Muscle layer of duodenum (tissue), 2 donors: ENCODE data around the gene FAM174B.

Source experiments
- H3K27ac ChIP-seq: one replicate; pipeline ENCODE4 v1.7.0; 2013; ENCODE audit warnings: mild to moderate bottlenecking, low read length
- H3K27me3 ChIP-seq: one replicate; pipeline ENCODE4 v1.7.0; 2013; ENCODE audit warnings: low read depth, mild to moderate bottlenecking, control low read depth, low read length
- H3K36me3 ChIP-seq, 2 donors: one replicate each; pipeline ENCODE4 v1.7.0; 2013; ENCODE audit warnings: low read length in 2 of 2, control low read depth in 1 of 2, mild to moderate bottlenecking in 1 of 2; ENCODE audit not compliant: insufficient read depth in 2 of 2, control insufficient read depth in 1 of 2
- H3K4me1 ChIP-seq, 2 donors: one replicate each; pipeline ENCODE4 v1.7.0; 2013; ENCODE audit warnings: low read length in 2 of 2, mild to moderate bottlenecking in 2 of 2, control low read depth in 1 of 2, moderate library complexity in 1 of 2; ENCODE audit not compliant: insufficient read depth in 2 of 2, control insufficient read depth in 1 of 2
- H3K4me3 ChIP-seq, 2 donors: one replicate each; pipeline ENCODE4 v1.7.0; 2013; ENCODE audit warnings: low read length in 2 of 2, low read depth in 1 of 2, mild to moderate bottlenecking in 1 of 2
- H3K9me3 ChIP-seq, 2 donors: one replicate each; pipeline ENCODE4 v1.7.0; 2013; ENCODE audit warnings: low read length in 2 of 2, control low read depth in 1 of 2, mild to moderate bottlenecking in 1 of 2; ENCODE audit not compliant: control insufficient read depth in 1 of 2
- donor health status: healthy.

Gene FAM174B

DNA sequence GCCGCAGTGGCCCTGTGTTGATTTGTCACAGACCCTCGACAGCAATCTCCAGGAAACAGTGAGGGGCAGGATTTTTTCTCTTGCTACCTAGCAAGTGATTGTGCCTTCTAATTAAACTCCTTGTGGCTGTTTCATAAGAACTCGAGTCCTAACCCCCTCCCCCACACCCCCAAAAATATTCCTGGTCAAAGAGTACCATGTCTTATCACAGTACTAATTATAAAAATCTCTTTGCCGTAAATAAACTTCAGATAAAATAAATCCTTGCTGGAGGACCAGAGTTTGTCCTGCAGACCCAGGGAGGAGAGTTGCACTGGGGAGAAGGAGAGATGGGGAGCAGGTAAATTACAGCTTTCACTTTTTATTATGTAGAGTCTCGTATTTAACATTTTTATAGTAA is 64.3 kb downstream of the FAM174B start:
- Histone ChIP-seq H3K4me3 (no peak overlapping the region), H3K9me3 (no peaks in the 10 kb centered on the region), H3K27me3 (no peaks in the 10 kb centered on the region), H3K4me1 (no peaks in the 10 kb centered on the region), H3K36me3 (no peaks in the 10 kb centered on the region), H3K27ac (no peak overlapping the region)

DNA sequence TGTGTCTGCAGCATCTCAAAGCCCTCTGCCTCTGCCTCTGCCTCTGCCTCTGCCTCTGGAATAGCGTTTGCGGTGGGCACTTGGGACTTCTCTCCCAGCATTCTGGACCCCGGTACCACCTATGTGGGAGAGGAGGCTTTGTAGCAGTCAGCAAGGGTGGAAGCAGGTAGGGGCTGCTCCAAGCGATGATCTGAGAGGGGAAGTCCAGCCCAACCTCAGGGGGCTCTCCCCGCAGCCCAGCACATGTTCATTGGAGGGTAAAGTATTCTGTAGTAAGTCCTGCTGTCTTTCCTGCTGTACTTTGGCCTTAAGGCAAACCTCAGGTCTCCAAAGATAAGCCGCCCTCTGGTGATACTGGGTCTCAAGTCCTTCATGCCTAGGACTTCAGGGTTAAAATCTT is 68.6 kb downstream of the FAM174B start:
- Histone ChIP-seq H3K36me3 (no peaks in the 10 kb centered on the region), H3K9me3 (no peaks in the 10 kb centered on the region), H3K4me1 (no peaks in the 10 kb centered on the region), H3K27ac (no peak overlapping the region), H3K4me3 (no peak overlapping the region), H3K27me3 (no peaks in the 10 kb centered on the region)

DNA sequence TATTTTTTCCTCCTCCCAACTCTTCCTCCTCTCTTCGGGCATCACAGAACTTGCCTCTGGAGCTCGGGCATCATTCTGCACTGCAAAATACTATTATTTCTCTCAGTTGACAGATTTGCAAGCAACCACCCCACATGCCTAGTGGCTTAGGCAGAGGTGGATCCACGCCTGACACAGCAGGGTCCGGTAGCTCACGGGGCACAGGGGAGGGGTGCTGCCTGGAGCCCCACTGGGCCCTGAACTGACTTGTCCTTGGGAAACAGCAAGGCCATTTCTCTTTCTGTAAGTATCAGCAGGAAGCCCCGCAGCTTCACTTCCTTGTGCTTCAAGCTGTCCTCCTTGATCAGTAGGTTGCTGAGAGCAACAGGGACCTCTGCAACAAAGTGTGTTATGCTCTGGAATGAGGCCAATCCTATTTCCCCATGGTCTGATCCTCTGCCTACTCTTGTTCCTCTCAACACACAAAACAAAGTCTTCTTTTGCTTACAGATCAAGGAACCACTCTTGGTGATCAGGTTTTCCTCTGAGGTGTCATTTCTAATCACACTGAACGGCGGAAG is 69.1 kb downstream of the FAM174B start:
- H3K36me3 ChIP-seq = no peaks in the 10 kb centered on the region
- H3K27me3 ChIP-seq = no peaks in the 10 kb centered on the region
- no peak overlapping the region for H3K27ac ChIP-seq
- no peaks in the 10 kb centered on the region for H3K9me3 ChIP-seq
- H3K4me3 ChIP-seq = no peak overlapping the region
- no peaks in the 10 kb centered on the region for H3K4me1 ChIP-seq

DNA sequence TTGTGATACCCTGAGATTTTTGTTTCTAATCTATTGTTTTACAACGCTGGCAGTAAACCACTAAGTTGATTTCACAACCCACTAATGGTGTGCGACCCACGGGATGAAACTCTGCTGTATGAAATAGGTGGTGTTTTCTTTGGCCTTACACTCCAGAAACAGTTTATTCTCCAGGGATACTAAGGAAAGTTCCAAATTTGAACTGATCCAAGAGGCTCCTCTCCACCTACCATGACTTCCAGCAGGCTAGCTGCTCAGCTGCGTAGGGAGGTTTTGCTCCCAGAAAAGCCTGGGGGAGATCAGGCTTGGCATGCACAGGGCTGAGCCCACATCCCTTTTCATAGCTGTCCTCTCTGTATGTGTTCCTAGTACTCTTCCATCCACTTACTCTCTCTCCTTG is 71.5 kb downstream of the FAM174B start:
- Histone ChIP-seq H3K27me3 (no peaks in the 10 kb centered on the region), H3K4me1 (no peaks in the 10 kb centered on the region), H3K4me3 (no peak overlapping the region), H3K36me3 (no peaks in the 10 kb centered on the region), H3K9me3 (no peaks in the 10 kb centered on the region), H3K27ac (no peak overlapping the region)

DNA sequence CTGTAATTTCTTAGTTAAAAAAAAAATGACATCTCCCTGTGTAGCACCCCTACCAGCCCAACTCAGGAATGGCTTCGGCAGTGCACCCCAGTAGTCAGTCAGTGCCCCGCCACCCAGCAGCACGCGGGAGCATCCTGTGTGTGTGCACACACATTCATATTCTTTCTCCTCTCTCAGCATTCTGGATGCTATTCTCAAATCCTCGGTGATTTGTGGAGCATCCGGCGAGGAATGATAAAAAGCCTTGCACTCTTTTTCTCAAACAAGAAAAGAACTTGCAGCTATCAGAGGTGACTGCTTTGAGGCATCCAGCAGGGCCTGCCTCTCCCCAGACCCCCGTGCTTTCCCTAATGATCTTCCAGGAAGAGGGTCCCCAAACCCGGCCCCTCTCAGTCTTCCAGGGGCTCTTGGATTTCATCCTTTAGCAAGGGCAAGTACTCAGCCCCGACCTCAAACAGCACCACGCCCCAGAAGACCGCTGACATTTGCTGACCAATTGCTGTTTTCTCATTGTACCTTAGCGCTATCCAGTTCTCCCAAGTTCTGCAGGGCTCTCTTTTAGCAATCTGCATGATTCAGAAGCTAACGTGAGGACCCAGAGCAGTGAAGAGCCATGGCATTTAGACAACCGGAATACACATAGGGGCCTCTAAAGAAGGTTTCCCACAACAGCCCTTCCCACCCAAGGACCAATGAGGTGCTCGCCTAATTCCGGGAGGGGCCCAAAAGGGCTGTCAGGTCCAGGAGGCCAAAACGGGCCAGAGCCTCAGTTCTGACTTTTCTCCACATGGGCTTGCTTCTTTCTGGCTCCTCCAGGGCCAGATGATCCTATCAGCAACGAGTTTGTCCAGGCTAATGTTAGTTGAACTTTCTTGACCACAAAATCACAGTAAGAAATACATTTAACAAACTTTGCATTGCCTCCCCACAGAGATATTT is 72.2 kb downstream of the FAM174B start:
- no peaks in the 10 kb centered on the region for H3K4me1 ChIP-seq

DNA sequence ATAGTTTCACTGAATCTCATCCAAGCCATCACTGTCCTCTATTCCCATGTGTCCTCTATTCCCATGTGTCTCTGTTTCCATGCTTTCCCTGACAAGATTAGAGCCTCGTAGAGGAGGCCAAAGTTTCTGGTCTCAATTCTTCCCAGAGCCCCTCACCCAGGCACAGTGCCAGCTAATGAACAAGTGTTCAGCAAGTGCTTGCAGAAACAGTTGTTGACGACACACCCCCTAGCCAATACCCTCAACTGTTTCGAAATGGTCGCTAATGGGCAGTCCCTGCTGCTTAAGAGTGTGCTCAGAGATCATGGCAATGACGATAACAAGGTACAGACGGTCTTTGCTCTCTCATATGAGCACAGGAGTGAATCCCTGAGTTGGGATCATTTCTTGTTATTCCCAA is 73.4 kb downstream of the FAM174B start:
- no peak overlapping the region for H3K27ac ChIP-seq
- H3K27me3 ChIP-seq = no peaks in the 10 kb centered on the region
- no peaks in the 10 kb centered on the region for H3K4me1 ChIP-seq
- H3K4me3 ChIP-seq = no peak overlapping the region
- no peaks in the 10 kb centered on the region for H3K36me3 ChIP-seq
- H3K9me3 ChIP-seq = no peaks in the 10 kb centered on the region

More for the DNA sequence above, 72.2 kb downstream of the FAM174B start:
- no peak overlapping the region for H3K27ac ChIP-seq
- no peaks in the 10 kb centered on the region for H3K36me3 ChIP-seq
- H3K9me3 ChIP-seq = no peaks in the 10 kb centered on the region
- no peaks in the 10 kb centered on the region for H3K27me3 ChIP-seq
- no peak overlapping the region for H3K4me3 ChIP-seq

DNA sequence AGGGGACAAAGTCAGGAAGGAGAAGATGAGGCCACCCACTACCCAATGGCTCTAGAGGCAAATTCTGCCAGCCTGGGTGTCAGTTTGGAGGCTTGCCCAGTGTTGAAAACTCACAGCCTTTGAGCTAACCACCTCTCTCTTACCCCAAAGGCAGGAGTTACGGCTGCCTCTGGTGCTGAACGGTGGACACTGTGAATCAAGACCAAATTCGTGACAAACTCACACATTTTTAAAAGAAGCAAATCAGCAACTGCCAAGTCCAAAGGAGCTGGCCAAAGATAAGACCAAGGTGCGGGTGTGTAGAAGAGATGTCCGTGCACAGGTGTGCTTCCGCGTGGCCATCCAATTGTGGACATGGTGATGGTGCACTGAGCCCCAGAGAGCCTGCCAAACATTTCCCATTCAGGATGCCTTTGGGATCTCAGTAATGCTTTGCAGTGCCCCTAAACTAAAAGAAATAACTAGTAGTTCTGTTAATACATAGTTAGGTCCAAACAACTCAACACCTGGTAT is 74.6 kb downstream of the FAM174B start:
- Histone ChIP-seq H3K4me3 (no peak overlapping the region), H3K27me3 (no peaks in the 10 kb centered on the region), H3K36me3 (no peaks in the 10 kb centered on the region), H3K27ac (no peak overlapping the region), H3K4me1 (no peaks in the 10 kb centered on the region), H3K9me3 (no peaks in the 10 kb centered on the region)

DNA sequence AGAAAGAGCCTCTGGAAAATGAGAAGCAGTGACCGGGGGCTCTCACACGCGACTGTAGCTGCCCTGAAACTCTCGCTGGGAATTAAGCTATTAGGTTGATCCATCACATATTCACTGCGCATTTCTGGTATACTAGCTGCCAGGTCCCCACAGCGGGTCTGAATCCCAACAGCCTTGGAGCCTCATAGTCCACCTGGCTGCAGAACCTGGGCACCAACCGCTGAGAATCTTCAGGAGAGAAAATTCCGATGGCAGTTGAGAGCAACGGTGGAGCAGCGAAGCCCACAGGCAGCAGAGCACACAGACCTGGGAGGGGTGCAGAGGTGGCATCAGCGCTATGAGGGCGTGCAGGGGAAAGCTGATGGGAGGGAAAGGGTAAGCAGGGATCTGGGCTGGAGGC is 75.1 kb downstream of the FAM174B start:
- Histone ChIP-seq H3K9me3 (no peaks in the 10 kb centered on the region), H3K36me3 (no peaks in the 10 kb centered on the region), H3K27me3 (no peaks in the 10 kb centered on the region), H3K4me3 (no peak overlapping the region), H3K27ac (no peak overlapping the region), H3K4me1 (no peaks in the 10 kb centered on the region)

DNA sequence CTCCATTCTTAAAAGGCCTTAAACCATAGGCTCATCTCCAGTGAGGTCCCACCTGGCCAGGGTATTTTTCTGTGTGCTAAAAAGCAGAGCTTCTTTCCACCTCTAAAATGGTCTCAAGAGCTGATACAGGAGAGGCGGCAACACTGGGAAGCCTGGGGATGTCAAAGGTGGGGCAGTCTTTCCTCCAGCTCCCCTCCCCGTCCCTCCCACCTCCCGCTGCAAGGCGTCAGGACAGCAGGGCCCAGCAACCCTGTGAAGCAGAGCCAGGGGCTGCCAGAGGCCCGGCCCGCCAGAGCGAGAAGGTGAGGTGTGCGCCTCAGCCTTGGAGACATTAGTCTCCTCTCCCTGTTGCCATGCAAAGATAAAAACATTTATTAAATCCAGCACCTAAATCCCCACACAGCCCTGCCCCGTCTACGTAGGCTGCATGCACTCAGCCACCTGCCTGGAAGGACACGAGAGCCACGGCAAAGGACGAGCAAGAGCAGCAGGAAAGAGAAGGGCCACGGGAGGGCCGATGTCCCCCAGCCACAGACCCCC is 75.6 kb downstream of the FAM174B start:
- Histone ChIP-seq H3K27ac (no peak overlapping the region), H3K9me3 (no peaks in the 10 kb centered on the region), H3K4me1 (no peaks in the 10 kb centered on the region), H3K36me3 (no peaks in the 10 kb centered on the region), H3K4me3 (no peak overlapping the region), H3K27me3 (no peaks in the 10 kb centered on the region)

DNA sequence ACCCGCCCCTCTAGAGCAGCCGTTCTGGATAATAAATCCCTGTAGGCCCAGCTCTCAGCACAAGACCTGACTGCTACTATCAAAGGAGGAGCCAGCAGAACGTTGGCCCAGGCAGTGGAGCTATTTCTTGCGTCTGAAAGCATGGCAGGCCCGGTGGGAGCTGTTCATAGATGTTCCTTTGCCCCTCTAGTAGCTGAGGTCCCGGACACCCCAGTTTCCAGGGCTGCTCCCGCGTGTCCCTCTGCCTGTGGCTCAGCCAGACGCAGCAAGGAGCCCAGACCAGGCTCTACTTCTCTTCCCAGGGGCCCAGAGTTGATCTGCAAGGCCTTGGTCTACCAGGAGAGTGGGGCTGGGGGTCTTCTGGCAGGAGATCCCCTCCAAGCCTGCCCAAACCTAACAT is 76.1 kb downstream of the FAM174B start:
- H3K4me1 ChIP-seq = no peaks in the 10 kb centered on the region
- H3K27ac ChIP-seq = no peak overlapping the region

DNA sequence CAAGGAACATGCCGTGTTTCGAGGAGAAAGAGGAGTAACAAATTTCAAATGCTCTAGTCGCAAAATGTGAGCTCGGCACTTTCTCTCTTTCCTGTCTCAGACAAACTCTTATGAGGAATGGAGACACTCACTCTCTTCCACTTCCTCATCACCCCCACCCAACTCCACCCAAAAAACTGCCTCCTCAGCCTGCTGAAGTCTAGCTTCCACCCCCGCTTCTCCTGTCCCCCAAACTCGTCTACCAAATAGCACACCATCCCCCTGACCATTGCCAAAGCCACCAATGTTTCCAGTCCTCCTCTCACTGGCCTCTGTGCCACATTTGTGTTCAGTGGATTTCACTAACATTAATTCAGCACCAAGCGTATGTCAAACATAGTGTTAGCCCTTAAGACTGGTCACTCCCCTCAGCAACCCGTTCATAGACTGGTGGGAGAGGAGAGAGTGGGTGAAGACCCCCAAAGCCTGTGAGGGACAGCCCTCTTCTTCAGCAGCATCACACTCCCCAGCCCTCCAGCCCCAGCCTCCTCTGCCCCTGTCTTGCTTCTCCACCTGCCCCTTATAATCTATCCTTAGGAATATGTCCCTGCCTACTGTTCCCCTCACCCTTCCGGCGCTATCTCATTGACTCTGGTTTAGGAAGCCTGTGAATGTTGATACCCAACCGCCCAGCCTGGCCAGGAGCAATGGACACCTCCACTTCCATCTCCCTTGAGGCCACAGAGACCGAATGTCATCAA is 77.3 kb downstream of the FAM174B start:
- Histone ChIP-seq H3K9me3 (no peaks in the 10 kb centered on the region), H3K27me3 (no peaks in the 10 kb centered on the region)

More for the DNA sequence above, 76.1 kb downstream of the FAM174B start:
- Histone ChIP-seq H3K36me3 (no peaks in the 10 kb centered on the region), H3K27me3 (no peaks in the 10 kb centered on the region), H3K4me3 (no peak overlapping the region), H3K9me3 (no peaks in the 10 kb centered on the region)

More for the DNA sequence above, 77.3 kb downstream of the FAM174B start:
- Histone ChIP-seq H3K36me3 (no peaks in the 10 kb centered on the region), H3K4me1 (no peaks in the 10 kb centered on the region), H3K4me3 (no peak overlapping the region), H3K27ac (no peak overlapping the region)
